Gastroesophageal sphincter (tissue), 3 donors: Measurements from ENCODE around the gene C4BPA.

Experiments
- POLR2A ChIP-seq, 2 donors: fragments of 450-650 bp; IDR thresholded peaks; one replicate each; pipeline ENCODE4 v1.6.1; 2017; ENCODE audit warnings: antibody characterized with exemption in 2 of 2, mild to moderate bottlenecking in 2 of 2, moderate library complexity in 1 of 2
- TF ChIP-seq, protein P1 (sequence below), 4 experiments: fragments of 200-600 bp in 2 of 4; fragments of 450-650 bp in 2 of 4; sonication (generic) in 1 of 4; IDR thresholded peaks; one replicate each; pipeline ENCODE4 v1.5.1; 2017 to 2019; ENCODE audit warnings: antibody characterized with exemption in 4 of 4, mild to moderate bottlenecking in 2 of 4, moderate library complexity in 2 of 4

DNA sequence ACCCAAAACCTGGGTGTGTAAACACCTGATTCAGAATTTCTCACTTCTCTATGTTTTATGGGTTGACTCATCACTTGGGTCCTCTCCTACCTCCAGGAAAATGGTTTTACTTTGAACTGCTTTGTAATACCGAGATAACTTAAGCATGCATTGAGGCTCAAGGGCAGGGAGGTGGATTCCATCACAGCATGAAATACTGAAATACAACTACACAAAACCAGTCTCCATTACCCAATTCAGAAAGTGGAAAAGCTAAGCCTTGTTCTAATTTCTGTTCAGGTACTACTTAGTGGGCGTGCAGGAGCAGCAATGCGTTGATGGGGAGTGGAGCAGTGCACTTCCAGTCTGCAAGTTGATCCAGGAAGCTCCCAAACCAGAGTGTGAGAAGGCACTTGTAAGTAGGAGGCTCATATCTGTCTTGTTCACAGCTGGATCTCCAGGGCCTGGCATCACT lies 6.1 kb upstream of the C4BPA start:
- TF ChIP-seq, protein P1, sequence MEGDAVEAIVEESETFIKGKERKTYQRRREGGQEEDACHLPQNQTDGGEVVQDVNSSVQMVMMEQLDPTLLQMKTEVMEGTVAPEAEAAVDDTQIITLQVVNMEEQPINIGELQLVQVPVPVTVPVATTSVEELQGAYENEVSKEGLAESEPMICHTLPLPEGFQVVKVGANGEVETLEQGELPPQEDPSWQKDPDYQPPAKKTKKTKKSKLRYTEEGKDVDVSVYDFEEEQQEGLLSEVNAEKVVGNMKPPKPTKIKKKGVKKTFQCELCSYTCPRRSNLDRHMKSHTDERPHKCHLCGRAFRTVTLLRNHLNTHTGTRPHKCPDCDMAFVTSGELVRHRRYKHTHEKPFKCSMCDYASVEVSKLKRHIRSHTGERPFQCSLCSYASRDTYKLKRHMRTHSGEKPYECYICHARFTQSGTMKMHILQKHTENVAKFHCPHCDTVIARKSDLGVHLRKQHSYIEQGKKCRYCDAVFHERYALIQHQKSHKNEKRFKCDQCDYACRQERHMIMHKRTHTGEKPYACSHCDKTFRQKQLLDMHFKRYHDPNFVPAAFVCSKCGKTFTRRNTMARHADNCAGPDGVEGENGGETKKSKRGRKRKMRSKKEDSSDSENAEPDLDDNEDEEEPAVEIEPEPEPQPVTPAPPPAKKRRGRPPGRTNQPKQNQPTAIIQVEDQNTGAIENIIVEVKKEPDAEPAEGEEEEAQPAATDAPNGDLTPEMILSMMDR (IDR thresholded peaks at IDR 0.05) = no peak
- TF ChIP-seq POLR2A (IDR thresholded peaks at IDR 0.05) = no peak
